Measurements from ENCODE around the gene TMEM125. TPM values are rescaled to one million over a fixed set of nuclear protein-coding genes. Genes with fewer than 3 reads are reported as not detected.

Gene TMEM125
- total RNA-seq, 2 experiments from 2014 or later: 0.23 TPM; not detected in 1

GRCh38 chr1:43277116-43277876 is 7.5 kb downstream of the TMEM125 start:
- Histone ChIP-seq H3K9me3 (ENCODE audit: low read length) (no peaks in the 10 kb centered on the region), H4K20me1 (ENCODE audit: insufficient read depth, low read length) (no peaks in the 10 kb centered on the region), H3K9me2 (ENCODE audit: insufficient read depth, low read length) (no peaks in the 10 kb centered on the region), H2AFZ (ENCODE audit: low read length) (no peak overlapping the region), H3K79me2 (ENCODE audit: insufficient read depth, low read depth, low read length) (no peaks in the 10 kb centered on the region), H3K36me3 (ENCODE audit: insufficient read depth, low read length) (no peaks in the 10 kb centered on the region), H3K4me2 (ENCODE audit: low read length) (no peak overlapping the region), H3K4me3 (ENCODE audit: low read depth, low read length, poor library complexity, severe bottlenecking) (no peak overlapping the region), H3K27ac (ENCODE audit: low read depth, low read length, poor library complexity, severe bottlenecking) (no peak overlapping the region), H3K4me1 (ENCODE audit: insufficient read depth, low read length, poor library complexity, severe bottlenecking) (peaks cover 10% of the 10 kb centered on the region)
- no peak for DNase-seq (ENCODE audit: low spot score)
- CTCF ChIA-PET (ENCODE audit: unreplicated experiment): no interaction called here
- POLR2A ChIA-PET: no interaction called here
- TF ChIP-seq EZH2phosphoT487 (IDR thresholded peaks at IDR 0.05; ENCODE audit: borderline replicate concordance, low read depth, low read length) (no peak), CTCF (conservative IDR thresholded peaks at IDR 0.05; ENCODE audit: low read length) (no peak)
- intact Hi-C loops (cut with micrococcal nuclease; ENCODE audit: unreplicated experiment): no loop called here
- BruUV-seq (replicated peaks): no TSS peak

GRCh38 chr1:43279161-43279560 is 9.4 kb downstream of the TMEM125 start:
- no TSS peak for BruUV-seq (replicated peaks)
- no peaks in the 10 kb centered on the region for H3K36me3 ChIP-seq (ENCODE audit: insufficient read depth, low read length)
- POLR2A ChIA-PET: no interaction called here

More at GRCh38 chr1:43279161-43279560, 9.4 kb downstream of the TMEM125 start:
- H4K20me1 ChIP-seq (ENCODE audit: insufficient read depth, low read length): no peaks in the 10 kb centered on the region
- CTCF ChIA-PET (ENCODE audit: unreplicated experiment): no interaction called here
- TF ChIP-seq EZH2phosphoT487 (IDR thresholded peaks at IDR 0.05; ENCODE audit: borderline replicate concordance, low read depth, low read length) (no peak), CTCF (conservative IDR thresholded peaks at IDR 0.05; ENCODE audit: low read length) (no peak)
- no peaks in the 10 kb centered on the region for H3K9me2 ChIP-seq (ENCODE audit: insufficient read depth, low read length)
- intact Hi-C loops (cut with micrococcal nuclease; ENCODE audit: unreplicated experiment): no loop called here
- H3K4me2 ChIP-seq (ENCODE audit: low read length): no peak overlapping the region
- DNase-seq (ENCODE audit: low spot score): no peak
- no peaks in the 10 kb centered on the region for H3K79me2 ChIP-seq (ENCODE audit: insufficient read depth, low read depth, low read length)
- H3K9me3 ChIP-seq (ENCODE audit: low read length): no peaks in the 10 kb centered on the region
- peaks cover 7% of the 10 kb centered on the region for H3K4me1 ChIP-seq (ENCODE audit: insufficient read depth, low read length, poor library complexity, severe bottlenecking)
- no peak overlapping the region for H3K4me3 ChIP-seq (ENCODE audit: low read depth, low read length, poor library complexity, severe bottlenecking)
- H2AFZ ChIP-seq (ENCODE audit: low read length): no peak overlapping the region
- H3K27ac ChIP-seq (ENCODE audit: low read depth, low read length, poor library complexity, severe bottlenecking): no peak overlapping the region

All from OCI-LY7 (cell line).